ENCODE results near the gene PMS1.
"Not testable (repeated sequence)": the region's sequence is repeated elsewhere in the genome, so short reads cannot be mapped to it uniquely, and the experiment has no call there.

PMS1 gene

DNA sequence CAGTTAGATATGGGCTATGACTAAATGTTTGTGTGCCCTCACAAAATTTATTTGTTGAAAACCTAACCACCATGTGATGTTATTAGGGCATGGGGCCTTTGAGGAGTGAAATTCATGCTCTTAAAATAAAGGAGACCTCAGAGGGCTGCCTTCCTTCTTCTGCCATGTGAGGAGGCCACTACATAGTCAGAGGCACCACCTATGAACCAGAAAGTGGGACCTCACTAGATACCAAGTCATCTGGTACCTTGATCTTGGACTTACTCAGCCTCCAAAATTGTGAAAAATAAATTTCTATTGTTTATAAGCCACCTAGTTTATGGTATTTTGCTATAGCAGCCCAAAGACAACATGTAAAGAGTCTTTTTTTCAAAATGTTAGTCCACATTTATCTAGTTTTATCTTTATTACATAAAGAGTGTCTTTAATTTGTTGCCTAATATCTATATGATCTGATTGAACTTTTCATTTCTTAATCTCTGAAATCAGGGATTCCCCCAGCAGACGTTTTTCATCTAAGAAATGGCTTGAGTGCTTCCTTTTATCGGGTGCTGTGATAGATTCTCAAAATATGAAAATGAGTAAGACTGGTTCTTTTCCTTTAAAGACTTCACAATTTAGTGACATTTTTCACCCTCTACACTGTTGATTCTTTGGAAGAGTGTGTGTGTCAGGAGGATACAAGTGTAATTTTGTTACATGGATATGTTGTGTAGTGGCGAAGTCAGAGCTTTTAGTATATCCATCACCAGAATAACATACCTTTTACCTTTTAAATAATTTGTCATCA lies 34.2 kb downstream of the PMS1 start:
- no peak for DNase-seq

DNA sequence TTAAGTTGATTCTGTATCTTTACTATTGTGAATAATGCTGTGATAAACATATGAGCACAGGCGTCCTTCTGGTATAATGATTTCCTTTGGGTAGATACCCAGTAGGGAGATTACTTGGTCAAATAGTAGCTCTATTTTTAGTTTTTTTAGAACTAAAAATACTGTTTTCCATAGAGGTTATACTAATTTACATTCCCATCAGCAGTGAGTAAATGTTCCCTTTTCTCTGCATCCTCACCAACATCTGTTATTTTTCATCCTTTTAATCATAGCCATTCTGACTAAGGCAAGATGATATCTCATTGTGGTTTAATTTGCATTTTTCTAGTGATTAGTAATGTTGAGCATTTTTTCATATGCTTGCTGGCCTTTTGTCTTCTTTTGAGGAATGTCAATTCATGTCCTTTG lies 35.1 kb downstream of the PMS1 start:
- DNase-seq = no peak

DNA sequence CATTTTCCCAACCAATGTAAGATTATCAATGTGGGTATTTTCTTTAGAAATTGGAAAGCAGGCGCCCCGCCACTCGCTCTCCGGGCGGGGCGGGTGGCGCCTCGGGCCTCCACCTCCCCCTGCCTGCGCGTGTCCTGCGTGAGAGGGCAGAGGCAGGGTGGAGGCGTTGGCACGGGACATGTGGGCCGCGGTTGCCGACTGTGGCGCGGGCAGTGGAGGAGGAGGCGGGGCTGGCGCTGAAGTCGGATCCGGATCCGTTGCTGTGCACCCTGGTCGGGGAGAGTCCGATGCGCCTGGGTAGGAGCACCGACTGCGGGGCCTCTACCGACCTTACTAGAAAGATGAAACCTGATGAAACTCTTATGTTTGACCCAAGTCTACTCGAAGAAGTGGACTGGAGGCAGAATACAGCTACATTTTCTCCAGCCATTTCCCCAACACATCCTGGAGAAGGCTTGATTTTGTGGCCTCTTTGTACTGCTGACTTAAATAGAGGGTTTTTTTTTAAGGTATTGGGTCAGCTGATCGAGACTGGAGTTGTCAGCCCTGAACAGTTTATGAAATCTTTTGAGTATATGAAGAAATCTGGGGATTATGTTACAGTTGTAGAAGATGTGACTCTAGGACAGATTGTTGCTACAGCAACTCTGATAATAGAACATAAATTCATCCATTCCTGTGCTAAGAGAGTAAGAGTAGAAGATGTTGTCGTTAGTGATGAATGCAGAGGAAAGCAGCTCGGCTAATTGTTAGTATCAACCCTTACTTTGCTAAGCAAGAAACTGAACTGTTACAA lies 37.9 kb downstream of the PMS1 start:
- no peak for DNase-seq

DNA sequence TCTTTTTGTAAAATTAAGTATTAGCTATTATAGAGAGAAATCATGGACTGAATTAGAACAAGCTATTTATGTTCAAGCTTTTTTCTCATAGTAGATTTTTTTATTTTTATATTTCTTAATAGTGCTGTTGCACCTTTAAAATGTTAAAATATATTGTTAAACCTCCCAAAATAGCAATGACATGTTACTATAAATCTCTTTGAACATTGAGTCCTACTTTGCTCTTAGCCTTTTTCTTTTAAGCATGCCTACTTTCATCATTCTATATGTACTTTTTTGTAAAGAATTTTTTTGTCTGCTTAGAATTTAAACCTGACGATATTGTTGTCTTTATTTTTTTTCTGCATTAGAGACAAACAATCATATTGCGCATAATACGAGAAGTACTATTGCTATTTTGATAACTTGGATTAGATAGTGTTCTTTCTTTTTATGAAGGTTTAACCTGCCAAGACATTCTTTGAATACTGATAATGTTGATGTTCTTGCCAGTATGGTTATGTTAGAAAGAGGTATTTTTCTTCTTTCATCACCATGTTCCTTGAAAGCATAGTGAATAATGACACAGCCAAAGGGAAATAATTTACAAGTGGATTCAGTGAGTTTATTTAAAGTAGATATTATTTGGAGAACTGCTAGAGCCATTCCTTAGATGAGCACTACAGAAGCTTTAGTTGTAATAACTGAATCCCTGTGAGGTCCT lies 40.6 kb downstream of the PMS1 start:
- no peak for DNase-seq

DNA sequence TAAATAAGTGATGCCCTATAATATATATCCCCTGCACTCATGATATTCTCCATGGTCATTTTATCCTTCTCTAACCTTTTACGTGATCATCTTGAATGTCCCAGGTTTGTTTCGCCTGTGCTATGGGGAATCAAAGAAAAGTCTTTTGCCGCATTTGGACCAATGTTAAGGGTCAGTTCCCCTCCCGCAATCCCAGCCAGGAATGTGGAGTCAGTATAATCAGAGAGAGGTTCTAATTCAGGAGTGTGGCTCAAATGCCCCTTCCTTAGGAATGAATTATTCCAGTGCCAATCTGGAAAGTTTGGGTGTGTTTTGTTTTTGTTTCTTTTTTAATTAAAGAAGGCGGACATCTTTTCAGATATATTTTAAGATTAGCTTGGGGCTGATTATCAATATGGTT lies 41.8 kb downstream of the PMS1 start:
- DNase-seq = no peak

DNA sequence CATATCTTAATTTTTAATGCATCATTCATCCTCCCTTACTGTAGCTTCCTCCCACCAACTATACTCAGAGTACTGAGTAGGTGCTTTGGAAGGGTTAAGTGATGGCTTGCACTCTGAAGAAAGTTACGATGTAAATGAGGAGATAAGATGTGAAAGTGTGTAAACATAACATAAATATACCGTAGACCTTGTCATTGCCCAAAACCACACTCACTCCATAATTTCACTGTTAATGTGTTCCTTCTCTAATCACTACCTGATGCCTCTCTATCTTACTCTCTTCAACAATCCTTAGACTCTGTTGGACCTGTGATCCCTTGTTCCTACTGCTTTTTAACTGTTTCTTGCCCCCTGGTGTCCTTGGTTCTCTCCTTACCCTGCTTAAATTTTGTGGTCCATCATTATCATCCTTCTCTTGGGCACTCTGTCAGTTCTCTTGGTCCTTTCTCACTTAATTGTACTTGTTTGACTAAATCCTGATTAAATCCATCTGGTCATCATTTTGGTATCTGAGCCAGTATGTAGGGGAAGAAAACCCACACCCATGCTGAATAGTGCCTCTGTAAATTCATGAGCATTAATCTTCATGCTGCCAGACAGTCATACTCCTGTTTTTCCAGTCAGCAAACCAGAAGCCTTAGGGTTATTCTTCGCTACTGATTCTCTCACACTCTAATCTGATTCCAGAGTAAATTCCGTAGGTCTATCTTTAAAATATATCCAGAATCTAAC lies 45.0 kb downstream of the PMS1 start:
- DNase-seq = no peak

DNA sequence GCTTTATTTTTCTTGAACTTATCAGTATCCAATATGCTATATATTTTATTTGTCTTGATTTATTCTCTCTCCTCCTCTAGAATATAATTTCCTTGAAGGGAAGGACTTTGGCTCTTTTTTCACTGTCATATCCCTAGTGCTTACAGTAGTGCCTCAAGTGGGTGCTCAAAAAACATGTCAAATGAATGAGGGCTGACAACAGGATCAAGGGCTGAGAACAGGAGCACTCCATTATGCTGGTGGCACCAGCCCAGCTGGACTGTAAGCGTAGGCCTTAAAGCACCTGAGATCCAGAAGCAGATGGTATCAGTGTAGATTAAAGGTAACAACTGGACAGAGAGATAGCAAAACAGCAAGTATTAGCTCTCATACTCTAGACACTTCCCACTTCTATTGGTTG lies 46.3 kb downstream of the PMS1 start:
- DNase-seq = no peak

DNA sequence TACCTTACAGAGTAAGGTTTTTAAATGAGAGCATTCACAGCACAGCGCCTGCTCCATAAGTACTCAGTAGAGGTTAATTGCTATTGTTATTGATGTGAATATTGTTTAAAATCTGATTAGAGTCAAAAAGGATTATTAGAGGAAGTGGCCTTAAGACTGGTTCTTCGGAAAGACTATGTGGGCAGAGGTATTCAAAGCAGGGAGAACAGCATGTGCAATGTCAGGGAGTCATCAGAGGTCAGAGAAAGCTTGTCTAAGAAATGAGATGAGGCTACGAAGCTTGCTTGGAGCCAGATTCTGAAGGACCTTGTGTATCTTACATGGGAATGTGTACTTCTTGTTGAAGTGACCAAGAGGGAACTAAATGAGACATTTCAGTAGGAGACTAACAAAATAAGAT lies 49.8 kb downstream of the PMS1 start:
- DNase-seq = no peak

DNA sequence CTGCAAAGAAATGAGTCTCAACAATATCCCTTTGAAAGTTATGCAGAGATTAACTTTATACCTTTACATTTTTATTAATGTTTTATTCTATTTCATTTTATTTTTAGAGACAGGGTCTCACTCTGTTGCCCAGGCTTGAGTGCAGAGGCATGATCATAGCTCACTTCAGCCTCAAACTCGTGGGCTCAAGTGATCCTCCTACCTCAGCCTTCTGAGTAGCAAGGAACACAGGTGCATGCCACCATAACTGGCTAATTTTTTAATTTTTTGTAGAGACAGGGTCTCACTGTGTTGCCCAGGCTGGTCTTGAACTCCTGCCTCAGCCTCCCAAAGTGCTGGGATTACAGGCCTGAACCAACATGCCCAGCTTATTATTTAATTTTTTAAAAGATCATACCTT lies 50.4 kb downstream of the PMS1 start:
- not testable (repeated sequence) for DNase-seq

DNA sequence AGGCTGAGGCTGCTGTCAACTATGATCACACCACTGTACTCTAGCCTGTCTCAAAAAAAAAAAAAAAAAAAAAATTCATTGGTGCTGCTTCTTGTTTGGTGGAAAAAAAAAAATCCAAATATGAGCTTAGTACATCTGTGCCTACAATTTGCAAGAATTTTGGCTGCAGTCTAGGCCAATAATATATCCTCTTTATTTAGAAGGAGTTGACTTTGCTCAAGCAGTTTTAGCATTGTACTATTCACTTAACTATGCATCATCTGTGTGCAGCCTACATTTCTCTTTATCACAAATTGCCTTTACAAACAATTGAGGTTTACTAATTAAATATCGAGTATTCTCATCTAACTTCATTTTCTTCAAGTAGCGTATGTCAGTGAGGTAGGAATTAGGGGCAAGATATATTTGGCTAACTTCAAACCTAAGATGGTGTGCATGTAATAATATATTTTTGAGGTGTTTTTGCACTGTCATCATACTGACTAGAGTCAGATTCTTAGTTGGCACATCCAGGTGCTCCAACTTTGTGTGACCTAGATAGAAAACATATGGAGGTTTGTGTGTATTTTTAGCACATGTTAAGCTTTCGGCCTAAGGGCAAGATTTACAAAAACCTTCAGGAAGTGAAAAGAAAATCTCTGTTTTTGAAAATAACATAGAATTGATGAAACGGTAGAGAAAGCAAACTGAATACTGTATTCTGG lies 51.8 kb downstream of the PMS1 start:
- DNase-seq = no peak

DNA sequence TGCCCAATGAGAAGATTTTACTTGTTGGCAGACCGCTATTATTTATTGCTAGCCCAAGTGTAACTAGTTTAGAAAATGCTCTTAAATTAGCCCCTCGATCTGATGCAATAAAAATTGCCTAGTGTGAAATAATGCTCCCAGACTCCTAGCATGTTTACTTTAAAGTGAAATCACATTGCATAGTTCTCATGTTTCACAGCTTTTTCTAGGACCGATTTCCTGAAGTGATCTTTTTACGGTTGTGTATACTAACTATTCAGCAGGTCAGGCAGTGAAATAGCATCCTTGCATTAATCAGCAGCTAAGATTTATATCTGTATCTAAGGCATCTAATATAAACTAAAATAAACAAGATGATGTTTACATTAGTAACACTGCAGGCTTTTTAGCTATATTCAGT lies 52.4 kb downstream of the PMS1 start:
- no peak for DNase-seq

DNA sequence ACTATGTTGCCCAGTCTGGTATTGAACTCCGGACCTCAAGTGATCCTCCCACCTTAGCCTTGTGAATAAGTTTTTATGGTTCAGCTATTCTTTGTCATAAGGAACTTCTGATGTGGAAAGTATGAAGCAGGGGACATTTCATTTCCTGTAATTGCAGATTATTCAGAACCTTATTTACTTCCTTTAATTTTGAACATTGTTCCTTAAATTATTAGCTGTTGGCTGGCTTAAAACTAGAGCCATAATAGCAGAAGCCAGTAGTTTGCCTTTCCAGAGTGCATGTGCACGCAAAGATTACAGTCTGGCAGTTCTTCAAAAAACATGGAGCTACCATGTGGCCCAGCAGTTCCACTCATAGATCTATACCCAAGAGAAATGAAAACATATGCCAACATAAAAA lies 53.1 kb downstream of the PMS1 start:
- DNase-seq = no peak

DNA sequence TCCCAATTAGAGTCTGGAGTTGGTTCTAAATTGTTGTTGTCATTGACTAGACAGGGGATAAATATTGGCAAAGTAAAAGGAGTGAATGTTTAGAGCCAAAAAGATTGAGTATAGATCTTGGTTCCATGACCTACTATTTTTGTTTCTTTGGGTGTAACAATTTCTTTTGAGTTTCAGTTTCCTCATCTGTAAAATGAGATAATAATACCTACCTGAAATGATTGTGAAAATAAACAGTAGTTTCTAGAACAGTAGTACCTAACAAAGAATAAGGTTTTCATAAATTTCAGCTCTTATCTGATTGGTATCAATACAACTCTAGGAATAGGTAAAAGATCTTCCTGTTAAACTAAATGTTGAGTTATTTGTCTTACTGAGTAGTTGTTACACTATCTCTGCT lies 56.8 kb downstream of the PMS1 start:
- no peak for DNase-seq

DNA sequence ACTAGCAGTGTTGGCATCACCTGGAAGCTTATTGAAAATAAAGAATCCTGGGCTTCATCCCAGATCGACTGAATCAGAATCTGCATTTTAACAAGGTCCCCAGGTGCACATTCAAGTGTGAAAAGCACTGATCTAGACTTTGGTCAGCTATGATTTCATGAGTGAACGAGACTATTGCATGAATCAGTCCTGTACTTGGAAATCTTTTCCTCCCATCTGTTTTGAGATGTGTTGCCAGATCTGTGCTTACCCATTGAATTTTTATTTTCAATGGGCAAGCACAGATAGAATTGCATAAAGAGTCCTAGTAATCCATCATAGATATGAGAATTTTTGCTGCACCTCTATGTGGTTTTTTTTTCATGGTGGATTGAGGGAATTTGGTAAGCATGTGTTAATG lies 64.0 kb downstream of the PMS1 start:
- no peak for DNase-seq

DNA sequence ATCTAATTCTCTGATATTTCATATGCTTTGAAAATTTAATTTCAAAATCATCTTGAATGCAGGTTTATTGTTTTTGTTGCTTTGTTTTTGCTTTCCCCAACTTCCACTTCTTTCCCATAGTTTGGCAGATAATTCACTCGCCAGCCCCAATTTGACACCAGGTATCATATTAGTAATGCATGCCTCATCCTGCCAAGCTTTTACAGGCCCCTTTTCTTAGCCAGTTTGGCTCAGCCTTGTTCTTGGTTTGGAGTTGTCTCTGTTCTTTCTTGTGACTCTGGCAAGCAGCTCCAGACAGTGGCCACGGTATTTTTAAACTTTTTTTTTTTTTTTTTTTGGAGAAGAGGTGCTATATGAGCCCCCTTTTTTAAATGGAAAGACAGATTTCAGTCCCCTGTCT lies 65.3 kb downstream of the PMS1 start:
- DNase-seq = no peak

DNA sequence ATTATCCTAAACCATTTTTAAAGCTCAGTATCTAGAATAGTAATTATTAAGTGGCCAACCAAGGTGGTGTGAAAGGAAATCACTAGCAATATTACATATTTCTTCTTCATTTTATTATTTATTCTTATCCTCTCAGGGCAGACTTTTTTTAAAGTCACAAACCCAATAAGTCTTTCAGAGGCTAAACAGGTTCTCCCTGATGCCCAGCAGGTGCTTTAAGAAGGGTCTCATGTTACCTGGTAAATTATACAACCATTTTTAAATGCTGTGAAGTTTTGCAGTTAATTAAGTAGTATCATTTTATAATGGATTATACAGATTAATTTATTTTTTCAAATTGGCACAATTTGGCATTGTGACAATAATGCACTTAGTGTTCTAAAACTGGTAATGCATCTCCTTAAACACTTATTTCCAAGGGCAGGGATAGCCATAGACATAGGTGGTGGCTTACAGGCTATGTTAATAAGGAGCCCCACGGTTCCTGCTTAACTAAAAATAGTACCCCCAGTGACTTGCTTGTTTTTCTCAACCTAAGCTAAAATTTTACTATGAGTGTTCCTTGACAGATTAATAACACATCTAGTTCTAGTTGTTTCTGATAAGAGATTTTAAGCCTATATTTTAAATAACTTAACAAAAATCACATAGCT lies 67.0 kb downstream of the PMS1 start:
- no peak for DNase-seq

DNA sequence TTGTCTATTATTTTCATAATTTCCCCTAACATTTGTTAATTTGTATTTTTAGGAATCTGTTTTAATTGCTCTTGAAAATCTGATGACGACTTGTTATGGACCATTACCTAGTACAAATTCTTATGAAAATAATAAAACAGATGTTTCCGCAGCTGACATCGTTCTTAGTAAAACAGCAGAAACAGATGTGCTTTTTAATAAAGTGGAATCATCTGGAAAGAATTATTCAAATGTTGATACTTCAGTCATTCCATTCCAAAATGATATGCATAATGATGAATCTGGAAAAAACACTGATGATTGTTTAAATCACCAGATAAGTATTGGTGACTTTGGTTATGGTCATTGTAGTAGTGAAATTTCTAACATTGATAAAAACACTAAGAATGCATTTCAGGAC lies 69.9 kb downstream of the PMS1 start:
- DNase-seq = no peak

DNA sequence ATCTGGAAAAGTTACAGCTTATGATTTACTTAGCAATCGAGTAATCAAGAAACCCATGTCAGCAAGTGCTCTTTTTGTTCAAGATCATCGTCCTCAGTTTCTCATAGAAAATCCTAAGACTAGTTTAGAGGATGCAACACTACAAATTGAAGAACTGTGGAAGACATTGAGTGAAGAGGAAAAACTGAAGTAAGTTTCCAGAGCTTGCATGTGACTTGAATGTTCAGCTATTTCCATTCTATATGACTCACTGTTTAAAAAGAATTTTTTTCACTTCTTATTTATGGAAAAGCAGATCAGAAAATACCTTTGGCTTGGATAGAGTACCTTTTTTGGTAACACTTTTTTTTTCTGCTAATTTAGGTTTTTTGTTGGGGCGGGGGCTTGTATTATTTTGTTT lies 70.7 kb downstream of the PMS1 start:
- DNase-seq = no peak

DNA sequence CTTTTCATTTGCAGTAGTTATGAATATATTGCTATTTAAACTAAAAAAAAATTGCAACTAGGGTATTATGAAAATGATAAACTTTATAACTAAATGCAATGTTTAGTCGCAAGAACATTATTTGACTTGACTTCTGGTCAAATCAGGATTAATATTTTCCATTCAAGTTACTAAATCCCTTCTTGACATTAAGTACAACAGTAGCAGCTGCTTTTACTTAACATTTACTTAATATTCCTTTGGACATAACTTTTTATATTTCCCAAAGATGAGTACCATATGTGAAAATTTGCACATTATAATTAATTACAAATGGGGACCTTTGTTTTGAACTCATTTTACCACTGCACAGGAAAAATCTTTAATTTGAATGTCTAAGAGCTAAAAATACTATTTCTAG lies 74.0 kb downstream of the PMS1 start:
- DNase-seq = no peak

DNA sequence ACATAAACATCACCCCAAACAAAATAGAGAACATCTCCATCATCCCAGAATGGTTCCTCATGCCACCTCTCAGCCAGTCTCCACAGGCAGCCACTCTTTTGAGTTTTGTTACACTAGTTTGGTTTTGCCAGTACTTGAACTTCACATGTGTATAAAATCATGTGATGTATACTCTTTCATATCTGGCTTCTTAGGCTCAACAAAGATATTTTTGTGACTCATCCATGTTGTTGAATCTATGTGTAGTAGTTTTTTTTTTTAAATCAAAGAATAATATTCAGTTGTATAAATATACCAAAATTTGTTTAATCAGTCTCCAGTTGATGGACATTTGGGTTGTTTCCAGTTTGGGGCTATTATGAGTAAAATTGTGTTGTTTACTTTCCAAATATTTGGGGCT lies 75.9 kb downstream of the PMS1 start:
- DNase-seq = no peak

DNA sequence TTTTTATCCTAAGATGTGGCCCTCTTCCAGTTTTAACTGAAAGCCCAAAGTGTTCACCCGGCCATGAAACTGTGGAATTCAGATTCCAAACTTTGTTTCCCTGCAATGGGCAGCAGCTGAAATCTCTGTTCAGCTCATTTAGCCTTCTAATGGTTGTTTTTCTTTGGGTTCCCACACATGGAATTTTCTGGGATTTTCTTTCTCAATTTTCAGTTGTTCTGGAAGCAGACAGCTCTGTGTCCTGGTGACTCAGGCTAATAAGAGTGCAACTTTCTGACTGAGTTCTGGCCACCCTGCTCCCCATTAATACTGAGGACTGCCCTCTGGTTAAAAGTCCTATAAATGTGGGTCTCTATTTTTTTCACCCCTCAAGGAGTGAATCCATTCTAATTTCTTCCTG lies 78.5 kb downstream of the PMS1 start:
- DNase-seq = no peak

DNA sequence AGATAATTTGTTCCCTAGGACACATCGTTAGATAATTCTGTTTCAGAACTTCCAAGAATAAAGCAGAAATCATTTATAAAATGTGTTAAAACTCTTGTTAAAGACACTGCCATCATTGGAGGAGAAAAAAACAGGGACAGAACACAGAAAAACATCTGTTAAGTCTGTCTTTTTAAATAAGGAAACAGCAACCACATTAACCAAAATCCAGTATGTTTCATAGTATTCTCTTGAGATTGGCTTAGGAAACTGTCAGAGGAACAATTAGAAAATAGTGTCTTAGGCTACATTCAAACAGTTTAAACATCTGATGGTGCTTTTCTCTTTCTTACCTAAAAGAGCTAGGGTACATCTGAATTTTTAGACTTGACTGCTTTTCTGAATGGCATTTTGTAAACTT lies 81.6 kb downstream of the PMS1 start:
- DNase-seq = no peak
